Endothelial cell of umbilical vein (primary cell): ENCODE data around the gene ANKRD33B. TPM values are rescaled to one million over a fixed set of nuclear protein-coding genes. Genes with fewer than 3 reads are reported as not detected.

Experiments
- BruUV-seq: library from RNA; stranded (reverse); fragments of 400-500 nt; replicated peaks from 2 replicates; lab custom pipeline; 2021; lab: Mats Ljungman, UMichigan
- CTCF ChIA-PET: fragments of 300-600, 350-600 bp; sonication (Branson Sonifier 250); formaldehyde crosslinking; loops from one replicate; lab custom pipeline; 2021; ENCODE audit warnings: antibody characterized with exemption, inconsistent platforms; lab: Charles Lee
- POLR2A ChIA-PET: fragments of 300-600, 350-600 bp; sonication (Branson Sonifier 250); formaldehyde crosslinking; loops from one replicate; lab custom pipeline; 2021; ENCODE audit warnings: antibody characterized with exemption, inconsistent platforms; lab: Charles Lee
- DNase-seq: peaks from one replicate; pipeline ENCODE4 v3.0.0-alpha.2; 2011; ENCODE audit warnings: low read depth, low spot score
- FAIRE-seq: peaks from 2 replicates; lab custom pipeline; 2011; peaks lifted over from hg19 to GRCh38; lab: Jason Lieb, UNC
- H2AFZ ChIP-seq: 2 replicates; pipeline ENCODE4 v1.6.0; 2012; ENCODE audit warnings: low read depth, low read length, control low read depth, inconsistent platforms
- H3K27ac ChIP-seq: 2 replicates; pipeline ENCODE4 v1.5.1; 2011; ENCODE audit warnings: low read depth, mild to moderate bottlenecking, control low read depth, low read length, moderate library complexity; ENCODE audit not compliant: insufficient read depth
- H3K27me3 ChIP-seq, 2 experiments: 2 replicates each; pipeline versions ENCODE4 v1.6.0 to v1.6.1; 2011; ENCODE audit warnings: low read length in 2 of 2, mixed read lengths in 1 of 2; ENCODE audit not compliant: control insufficient read depth in 2 of 2, insufficient read depth in 2 of 2
- H3K36me3 ChIP-seq, 2 experiments: 2 replicates in 1 of 2; 3 replicates in 1 of 2; pipeline ENCODE4 v1.5.1; 2011; ENCODE audit warnings: low read length in 2 of 2, mild to moderate bottlenecking in 1 of 2, moderate library complexity in 1 of 2; ENCODE audit not compliant: control insufficient read depth in 2 of 2, insufficient read depth in 2 of 2; ENCODE audit errors: extremely low read depth in 1 of 2
- H3K4me1 ChIP-seq: 3 replicates; pipeline ENCODE4 v1.5.1; 2011; ENCODE audit warnings: mild to moderate bottlenecking, low read length; ENCODE audit not compliant: control insufficient read depth, insufficient read depth; ENCODE audit errors: extremely low read depth
- H3K4me2 ChIP-seq: 2 replicates; pipeline ENCODE4 v1.6.1; 2011; ENCODE audit warnings: low read length, control low read depth, mixed read lengths; ENCODE audit not compliant: insufficient read depth
- H3K4me3 ChIP-seq, 3 experiments: fragments of 200-600 bp in 1 of 3; sonication (generic), shearing (Covaris generic) in 1 of 3; replicated peaks in 1 of 3; 2 replicates each; pipeline ENCODE4 v1.5.1; 2011 to 2016; ENCODE audit warnings: control low read depth in 3 of 3, low read length in 3 of 3, mild to moderate bottlenecking in 2 of 3, inconsistent platforms in 1 of 3, low read depth in 1 of 3, moderate library complexity in 1 of 3; ENCODE audit not compliant: insufficient read depth in 1 of 3
- H3K79me2 ChIP-seq: 2 replicates; pipeline ENCODE4 v1.6.0; 2012; ENCODE audit warnings: low read length, inconsistent platforms; ENCODE audit not compliant: control insufficient read depth, insufficient read depth
- H3K9ac ChIP-seq: replicated peaks from 2 replicates; pipeline ENCODE3; 2011; ENCODE audit warnings: low read length, control low read depth; ENCODE audit not compliant: insufficient read depth; ENCODE audit errors: extremely low read depth
- H3K9me1 ChIP-seq: replicated peaks from 3 replicates; pipeline ENCODE4 v1.6.0; 2011; ENCODE audit warnings: mild to moderate bottlenecking, low read length; ENCODE audit not compliant: control insufficient read depth, insufficient read depth; ENCODE audit errors: extremely low read depth
- H3K9me3 ChIP-seq: replicated peaks from 2 replicates; pipeline ENCODE4 v1.5.1; 2012; ENCODE audit warnings: low read length, inconsistent platforms; ENCODE audit not compliant: control insufficient read depth, insufficient read depth
- H4K20me1 ChIP-seq: replicated peaks from 2 replicates; pipeline ENCODE3; 2011; ENCODE audit warnings: mild to moderate bottlenecking, low read length; ENCODE audit not compliant: control insufficient read depth, insufficient read depth; ENCODE audit errors: extremely low read depth
- EZH2 ChIP-seq: IDR thresholded peaks from 2 replicates; pipeline ENCODE4 v1.6.1; 2012; ENCODE audit warnings: borderline replicate concordance, low read depth, mild to moderate bottlenecking, moderate library complexity, low read length, inconsistent platforms; ENCODE audit not compliant: severe bottlenecking
- FOS ChIP-seq: IDR thresholded peaks from 2 replicates; pipeline ENCODE4 v1.6.1; 2011; ENCODE audit warnings: mild to moderate bottlenecking, low read length, moderate library complexity, borderline replicate concordance; ENCODE audit not compliant: insufficient read depth
- GATA2 ChIP-seq: IDR thresholded peaks from 2 replicates; pipeline ENCODE4 v1.7.0; 2011; ENCODE audit warnings: low read depth, mild to moderate bottlenecking, moderate library complexity, mixed read lengths, low read length; ENCODE audit not compliant: insufficient read length, insufficient read depth
- JUN ChIP-seq: IDR thresholded peaks from 2 replicates; pipeline ENCODE4 v1.6.1; 2011; ENCODE audit warnings: borderline replicate concordance, low read depth; ENCODE audit not compliant: insufficient read length, insufficient read depth
- MYC ChIP-seq: IDR thresholded peaks from one replicate; pipeline ENCODE4 v1.6.1; 2011; ENCODE audit warnings: mild to moderate bottlenecking, low read depth, low read length
- POLR2A ChIP-seq: IDR thresholded peaks from 2 replicates; pipeline ENCODE4 v1.6.1; 2012; ENCODE audit warnings: low read depth, mild to moderate bottlenecking, control low read depth, low read length
- POLR2AphosphoS5 ChIP-seq: IDR thresholded peaks from 2 replicates; pipeline ENCODE4 v1.6.1; 2012; ENCODE audit warnings: low read depth, mild to moderate bottlenecking, control low read depth, low read length, moderate library complexity; ENCODE audit not compliant: insufficient read depth
- dilution Hi-C: fragments of 300-500 bp; cut with MboI; formaldehyde crosslinking; loops from one replicate; pipeline ENCODE4 v1.15.0; 2019; ENCODE audit warnings: low sequenced_read_pairs; ENCODE audit not compliant: extremely low pct_ligation_motif_present
- intact Hi-C: fragments of 100-400 bp; cut with micrococcal nuclease; formaldehyde crosslinking; loops from one replicate; pipeline ENCODE4 v1.10.0; 2022
- polyA plus RNA-seq, 4 experiments: library from polyadenylated mRNA; depleted of rRNA in 3 of 4; stranded (reverse) in 3 of 4; unstranded in 1 of 4; fragments of >200 nt; gene quantifications; 2 replicates each; pipeline versions ENCODE4 v1.2.1 to v1.2.3, GENCODE V29; 2011 to 2012; ENCODE audit warnings: missing spikeins in 1 of 4
- total RNA-seq: library from RNA; stranded (reverse); gene quantifications from 2 replicates; pipeline ENCODE4 v1.2.3, GENCODE V29; 2021
- TF ChIP-seq, protein P1 (sequence below): IDR thresholded peaks from 2 replicates; pipeline ENCODE4 v1.6.1; 2011; ENCODE audit not compliant: insufficient read depth, insufficient read length
- TF ChIP-seq, protein P2 (sequence below), 2 donors: IDR thresholded peaks; 1 replicate in 1 of 2; 2 replicates in 1 of 2; pipeline ENCODE4 v1.5.1; 2011; ENCODE audit warnings: low read length in 2 of 2, mild to moderate bottlenecking in 2 of 2, moderate library complexity in 2 of 2, control low read depth in 1 of 2, inconsistent platforms in 1 of 2, low read depth in 1 of 2; ENCODE audit not compliant: insufficient read depth in 1 of 2; ENCODE audit errors: extremely low read depth in 1 of 2

ANKRD33B gene
- total and polyA plus RNA-seq, 2 donors (not counting 3 experiments of a cell fraction or from before 2014, with no cell fraction given), result 2.4 to 5.4 TPM

DNA sequence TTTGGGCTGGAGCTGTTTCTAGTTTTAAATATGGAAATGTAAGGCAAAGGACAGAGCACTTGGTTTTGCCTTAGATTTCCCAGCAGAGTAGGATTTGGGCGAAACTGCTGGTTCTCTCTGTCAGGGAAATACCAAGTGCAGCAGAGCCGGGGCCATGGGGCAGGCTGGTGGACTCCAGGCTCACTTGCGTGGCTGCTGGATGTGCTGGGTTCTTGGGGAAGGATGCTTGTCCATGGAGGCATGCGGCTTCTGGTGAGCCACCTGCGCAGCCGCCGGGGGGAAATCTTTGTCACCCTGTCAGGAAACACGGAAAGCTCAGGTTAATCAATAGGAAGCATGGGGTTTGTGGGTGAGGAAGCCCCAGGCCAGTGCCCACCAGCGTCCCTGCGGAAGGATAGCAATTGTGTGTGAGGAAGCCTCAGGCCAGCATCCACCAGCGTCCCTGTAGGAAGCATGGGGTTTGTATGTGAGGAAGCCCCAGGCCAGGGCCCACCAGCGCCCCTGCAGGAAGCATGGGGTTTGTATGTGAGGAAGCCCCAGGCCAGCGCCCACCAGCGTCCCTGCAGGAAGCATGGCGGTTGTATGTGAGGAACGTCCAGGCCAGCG, 117.1 kb downstream of the ANKRD33B start:
- CTCF ChIA-PET, result no interaction called here

DNA sequence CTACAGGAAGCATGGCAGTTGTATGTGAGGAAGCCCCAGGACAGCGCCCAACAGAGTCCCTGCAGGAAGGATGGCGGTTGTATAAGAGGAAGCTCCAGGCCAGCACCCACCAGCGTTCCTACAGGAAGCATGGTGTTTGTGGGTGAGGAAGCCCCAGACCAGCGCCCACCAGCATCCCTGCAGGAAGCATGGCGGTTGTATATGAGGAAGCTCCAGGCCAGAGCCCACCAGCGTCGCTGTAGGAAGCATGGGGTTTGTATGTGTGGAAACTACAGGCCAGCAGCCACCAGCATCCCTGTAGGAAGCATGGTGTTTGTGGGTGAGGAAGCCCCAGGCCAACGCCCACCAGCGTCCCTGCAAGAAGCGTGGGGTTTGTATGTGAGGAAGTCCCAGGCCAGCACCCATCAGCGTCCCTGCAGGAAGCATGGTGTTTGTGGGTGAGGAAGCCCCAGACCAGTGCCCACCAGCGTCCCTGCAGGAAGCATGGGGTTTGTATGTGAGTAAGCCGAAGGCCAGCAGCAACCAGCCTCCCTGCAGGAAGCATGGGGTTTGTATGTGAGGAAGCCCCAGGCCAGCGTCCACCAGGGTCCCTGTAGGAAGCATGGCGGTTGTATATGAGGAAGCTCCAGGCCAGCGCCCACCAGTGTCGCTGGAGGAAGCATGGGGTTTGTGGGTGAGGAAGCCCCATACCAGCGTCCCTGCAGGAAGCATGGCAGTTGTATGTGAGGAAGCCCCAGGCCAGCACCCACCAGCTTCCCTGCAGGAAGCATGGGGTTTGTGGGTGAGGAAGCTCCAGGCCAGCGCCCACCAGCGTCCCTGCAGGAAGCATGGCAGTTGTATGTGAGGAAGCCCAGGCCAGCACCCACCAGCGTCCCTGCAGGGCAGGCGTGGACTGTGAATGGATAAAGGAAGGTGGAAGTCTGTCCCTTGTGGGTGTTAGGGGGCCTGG, 118.1 kb downstream of the ANKRD33B start:
- FAIRE-seq (no peak), DNase-seq (no peak)
- TF ChIP-seq, protein P1, sequence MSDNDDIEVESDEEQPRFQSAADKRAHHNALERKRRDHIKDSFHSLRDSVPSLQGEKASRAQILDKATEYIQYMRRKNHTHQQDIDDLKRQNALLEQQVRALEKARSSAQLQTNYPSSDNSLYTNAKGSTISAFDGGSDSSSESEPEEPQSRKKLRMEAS, result no peak
- no peak for TF ChIP-seq MYC
- no peak for TF ChIP-seq POLR2A
- no peak for TF ChIP-seq FOS
- TF ChIP-seq JUN, result no peak
- TF ChIP-seq, protein P2, sequence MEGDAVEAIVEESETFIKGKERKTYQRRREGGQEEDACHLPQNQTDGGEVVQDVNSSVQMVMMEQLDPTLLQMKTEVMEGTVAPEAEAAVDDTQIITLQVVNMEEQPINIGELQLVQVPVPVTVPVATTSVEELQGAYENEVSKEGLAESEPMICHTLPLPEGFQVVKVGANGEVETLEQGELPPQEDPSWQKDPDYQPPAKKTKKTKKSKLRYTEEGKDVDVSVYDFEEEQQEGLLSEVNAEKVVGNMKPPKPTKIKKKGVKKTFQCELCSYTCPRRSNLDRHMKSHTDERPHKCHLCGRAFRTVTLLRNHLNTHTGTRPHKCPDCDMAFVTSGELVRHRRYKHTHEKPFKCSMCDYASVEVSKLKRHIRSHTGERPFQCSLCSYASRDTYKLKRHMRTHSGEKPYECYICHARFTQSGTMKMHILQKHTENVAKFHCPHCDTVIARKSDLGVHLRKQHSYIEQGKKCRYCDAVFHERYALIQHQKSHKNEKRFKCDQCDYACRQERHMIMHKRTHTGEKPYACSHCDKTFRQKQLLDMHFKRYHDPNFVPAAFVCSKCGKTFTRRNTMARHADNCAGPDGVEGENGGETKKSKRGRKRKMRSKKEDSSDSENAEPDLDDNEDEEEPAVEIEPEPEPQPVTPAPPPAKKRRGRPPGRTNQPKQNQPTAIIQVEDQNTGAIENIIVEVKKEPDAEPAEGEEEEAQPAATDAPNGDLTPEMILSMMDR (IDR thresholded peaks at IDR 0.05; ENCODE audit: extremely low read depth in 1 of 2, insufficient read depth in 1 of 2, low read depth in 1 of 2, low read length in 2 of 2), result no peak
- TF ChIP-seq EZH2, result no peak
- TF ChIP-seq POLR2AphosphoS5, result no peak
- TF ChIP-seq GATA2, result no peak
- BruUV-seq, result no TSS peak
- CTCF ChIA-PET, result no interaction called here
- intact Hi-C loops (no loop called here), dilution Hi-C loops (no loop called here)
- no peaks in the 10 kb centered on the region for H3K27me3 ChIP-seq
- H3K4me2 ChIP-seq, result no peak overlapping the region
- H4K20me1 ChIP-seq, result no peaks in the 10 kb centered on the region
- H3K9me1 ChIP-seq, result no peaks in the 10 kb centered on the region
- H3K9ac ChIP-seq, result no peak overlapping the region
- no peak overlapping the region for H3K27ac ChIP-seq
- H3K79me2 ChIP-seq, result peaks cover 5% of the 10 kb centered on the region
- POLR2A ChIA-PET, result no interaction called here
- H2AFZ ChIP-seq, result no peak overlapping the region
- H3K4me3 ChIP-seq, result no peak overlapping the region
- no peaks in the 10 kb centered on the region for H3K4me1 ChIP-seq
- no peaks in the 10 kb centered on the region for H3K9me3 ChIP-seq
- peaks cover 11 to 47% of the 10 kb centered on the region in 2 experiments for H3K36me3 ChIP-seq

More for the DNA sequence above, 117.1 kb downstream of the ANKRD33B start:
- no peaks in the 10 kb centered on the region for H3K27me3 ChIP-seq
- intact Hi-C loops, result no loop called here
- no TSS peak for BruUV-seq
- no peaks in the 10 kb centered on the region for H4K20me1 ChIP-seq
- H3K36me3 ChIP-seq, result peaks cover 11 to 47% of the 10 kb centered on the region in 2 experiments
- dilution Hi-C loops, result no loop called here
- no peak overlapping the region for H3K9ac ChIP-seq
- H3K9me3 ChIP-seq, result no peaks in the 10 kb centered on the region
- no peak for DNase-seq
- TF ChIP-seq FOS, result no peak
- TF ChIP-seq, protein P1, result no peak
- peaks cover 5% of the 10 kb centered on the region for H3K79me2 ChIP-seq
- no peak for FAIRE-seq
- no peak overlapping the region for H2AFZ ChIP-seq
- H3K9me1 ChIP-seq, result no peaks in the 10 kb centered on the region
- POLR2A ChIA-PET, result no interaction called here
- no peaks in the 10 kb centered on the region for H3K4me1 ChIP-seq
- H3K4me2 ChIP-seq, result no peak overlapping the region
- H3K27ac ChIP-seq, result no peak overlapping the region
- no peak overlapping the region for H3K4me3 ChIP-seq
